BJ (cell line): ENCODE measurements around the gene BTBD16. TPM values are rescaled to one million over a fixed set of nuclear protein-coding genes. Genes with fewer than 3 reads are reported as not detected.

Experiments
- CTCF ChIA-PET: fragments of 350-600 bp; formaldehyde crosslinking; extraction: SDS; loops from one replicate; lab custom pipeline; 2021; ENCODE audit warnings: antibody characterized with exemption, inconsistent platforms; lab: Yijun Ruan, JAX
- POLR2A ChIA-PET: fragments of 300-600 bp; sonication (Branson Sonifier 250); formaldehyde crosslinking; extraction: SDS; loops from one replicate; lab custom pipeline; 2021; ENCODE audit warnings: antibody characterized with exemption; lab: Charles Lee
- DNase-seq: peaks from one replicate; pipeline ENCODE4 v3.0.0-alpha.2; 2011; ENCODE audit warnings: low read depth
- H3K27me3 ChIP-seq: 2 replicates; pipeline ENCODE4 v1.6.0; 2011; ENCODE audit warnings: low read length; ENCODE audit not compliant: control insufficient read depth, insufficient read depth
- H3K36me3 ChIP-seq: 2 replicates; pipeline ENCODE4 v1.5.1; 2011; ENCODE audit warnings: low read length; ENCODE audit not compliant: control insufficient read depth, insufficient read depth
- H3K4me3 ChIP-seq: 2 replicates; pipeline ENCODE4 v1.5.1; 2011; ENCODE audit warnings: low read depth, mild to moderate bottlenecking, control low read depth, low read length
- polyA plus RNA-seq: library from polyadenylated mRNA; depleted of rRNA; stranded (reverse); fragments of >200 nt; gene quantifications from 2 replicates; pipeline ENCODE4 v1.2.3, GENCODE V29; 2011
- TF ChIP-seq, protein P1 (sequence below): IDR thresholded peaks from 2 replicates; pipeline ENCODE4 v1.5.1; 2011; ENCODE audit warnings: low read depth, mild to moderate bottlenecking, control low read depth, inconsistent platforms, low read length, moderate library complexity; ENCODE audit not compliant: insufficient read depth

Gene BTBD16
- polyA plus RNA-seq, 1 experiment: not detected

- Histone ChIP-seq H3K36me3 (no peaks in the 10 kb centered on the region), H3K4me3 (no peak overlapping the region), H3K27me3 (peaks cover 9% of the 10 kb centered on the region)
- TF ChIP-seq, protein P1, sequence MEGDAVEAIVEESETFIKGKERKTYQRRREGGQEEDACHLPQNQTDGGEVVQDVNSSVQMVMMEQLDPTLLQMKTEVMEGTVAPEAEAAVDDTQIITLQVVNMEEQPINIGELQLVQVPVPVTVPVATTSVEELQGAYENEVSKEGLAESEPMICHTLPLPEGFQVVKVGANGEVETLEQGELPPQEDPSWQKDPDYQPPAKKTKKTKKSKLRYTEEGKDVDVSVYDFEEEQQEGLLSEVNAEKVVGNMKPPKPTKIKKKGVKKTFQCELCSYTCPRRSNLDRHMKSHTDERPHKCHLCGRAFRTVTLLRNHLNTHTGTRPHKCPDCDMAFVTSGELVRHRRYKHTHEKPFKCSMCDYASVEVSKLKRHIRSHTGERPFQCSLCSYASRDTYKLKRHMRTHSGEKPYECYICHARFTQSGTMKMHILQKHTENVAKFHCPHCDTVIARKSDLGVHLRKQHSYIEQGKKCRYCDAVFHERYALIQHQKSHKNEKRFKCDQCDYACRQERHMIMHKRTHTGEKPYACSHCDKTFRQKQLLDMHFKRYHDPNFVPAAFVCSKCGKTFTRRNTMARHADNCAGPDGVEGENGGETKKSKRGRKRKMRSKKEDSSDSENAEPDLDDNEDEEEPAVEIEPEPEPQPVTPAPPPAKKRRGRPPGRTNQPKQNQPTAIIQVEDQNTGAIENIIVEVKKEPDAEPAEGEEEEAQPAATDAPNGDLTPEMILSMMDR: no peak
- ChIA-PET CTCF (interaction anchor here (0.6 to 4.8 kb wide), 4 partner anchors 8 to 270 kb away, joined by 3 to 73 read pairs (median 26); no protein-coding TSS in a partner anchor), POLR2A (no interaction called here)
- DNase-seq: no peak
These were observed 24.3 kb downstream of the BTBD16 start for GRCh38 chr10:122295451-122295809.

GRCh38 chr10:122296363-122297120, 25.4 kb downstream of the BTBD16 start:
- CTCF ChIA-PET: interaction anchor here (1.3 to 4.8 kb wide), 5 partner anchors 9 to 269 kb away, joined by 4 to 73 read pairs (median 25); no protein-coding TSS in a partner anchor

DNA sequence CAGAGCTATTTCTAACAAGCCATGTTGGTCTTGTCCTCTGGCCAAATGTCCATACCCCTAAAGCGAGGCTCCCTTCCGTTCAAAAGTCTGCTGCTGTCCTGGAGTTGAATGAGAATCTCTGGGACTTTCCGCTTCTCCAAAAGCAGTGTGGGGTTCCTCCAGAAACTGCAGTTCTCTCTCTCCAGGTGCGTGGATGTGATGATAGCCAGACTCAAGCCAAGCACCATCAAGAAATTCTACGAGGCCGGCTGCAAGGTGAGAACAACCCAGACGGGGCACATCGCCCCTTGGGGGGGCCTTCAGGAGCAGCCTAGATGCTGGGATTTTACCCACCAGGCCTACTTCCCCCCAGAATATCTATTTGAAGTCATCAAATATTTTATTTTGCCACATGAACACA, 26.5 kb downstream of the BTBD16 start:
- peaks cover 6% of the 10 kb centered on the region for H3K27me3 ChIP-seq
- POLR2A ChIA-PET: no interaction called here
- no peaks in the 10 kb centered on the region for H3K36me3 ChIP-seq
- no peak for DNase-seq
- no peak overlapping the region for H3K4me3 ChIP-seq
- CTCF ChIA-PET: interaction anchor here (1.3 to 4.8 kb wide), 6 partner anchors 10 to 270 kb away, joined by 3 to 73 read pairs (median 25); no protein-coding TSS in a partner anchor
- TF ChIP-seq, protein P1: no peak

More at GRCh38 chr10:122296363-122297120, 25.4 kb downstream of the BTBD16 start:
- POLR2A ChIA-PET: no interaction called here
- H3K4me3 ChIP-seq: no peak overlapping the region
- no peak for DNase-seq
- TF ChIP-seq, protein P1: no peak
- H3K36me3 ChIP-seq: no peaks in the 10 kb centered on the region
- peaks cover 9% of the 10 kb centered on the region for H3K27me3 ChIP-seq

DNA sequence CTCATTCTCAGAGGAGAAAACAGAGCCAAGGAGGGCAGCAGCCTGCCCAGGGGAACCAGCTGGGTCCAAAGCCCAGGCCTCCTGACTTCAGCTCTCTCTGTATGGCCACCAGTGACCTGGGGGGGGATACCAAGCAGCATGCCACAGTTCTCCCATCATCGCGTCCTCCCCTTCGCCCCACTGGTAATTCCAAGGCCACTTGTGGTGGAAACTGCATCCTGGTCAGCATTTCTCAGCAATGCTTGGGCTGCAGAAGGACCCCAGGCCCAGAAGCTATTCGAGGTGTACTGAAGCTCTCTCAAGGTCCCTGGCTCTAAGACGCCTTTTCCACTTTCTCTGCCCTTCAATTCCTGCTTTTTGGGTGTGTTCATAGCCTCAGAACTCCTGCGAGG, 27.1 kb downstream of the BTBD16 start:
- no peak for DNase-seq
- ChIA-PET POLR2A (no interaction called here), CTCF (interaction anchor here (0.8 to 4.8 kb wide), 26 partner anchors 10 to 408 kb away, joined by 3 to 73 read pairs (median 5); no protein-coding TSS in a partner anchor)
- no peaks in the 10 kb centered on the region for H3K36me3 ChIP-seq
- no peak overlapping the region for H3K4me3 ChIP-seq
- H3K27me3 ChIP-seq: peaks cover 6% of the 10 kb centered on the region
- TF ChIP-seq, protein P1: no peak

- Histone ChIP-seq H3K36me3 (no peaks in the 10 kb centered on the region), H3K27me3 (peaks cover 6% of the 10 kb centered on the region), H3K4me3 (peak overlapping the region; percentile 10; the same call in 1 of the 2 replicates)
- CTCF ChIA-PET: interaction anchor here (0.6 to 4.8 kb wide), 34 partner anchors 9 to 408 kb away, joined by 3 to 73 read pairs (median 5); no protein-coding TSS in a partner anchor
- POLR2A ChIA-PET: interaction anchor here (0.5 kb wide), 1 partner anchor 9 kb away, joined by 5 read pairs; no protein-coding TSS in a partner anchor
- DNase-seq: no peak
- TF ChIP-seq, protein P1: peak; percentile 88
These were observed 27.7 kb downstream of the BTBD16 start for GRCh38 chr10:122298598-122299301.
